ENCODE measurements around the gene CRIP2. TPM values are rescaled to one million over a fixed set of nuclear protein-coding genes. Genes with fewer than 3 reads are reported as not detected.

Gene CRIP2
- total and polyA plus RNA-seq, 2 of the 4 experiments (the other 2 are of a cell fraction): 18.1 to 123 TPM

GRCh38 chr14:105467249-105467941, 7.2 kb upstream of the CRIP2 start:
- H2BK15ac ChIP-seq (ENCODE audit: low read depth, low read length): no peak overlapping the region
- H3K79me1 ChIP-seq (ENCODE audit: low read depth in 1 of 2, low read length in 2 of 2): no peaks in the 10 kb centered on the region; a peak in 1 of 4 replicates
- in situ Hi-C loops (cut with MboI; ENCODE audit: low sequenced_read_pairs) (no loop called here), intact Hi-C loops (cut with micrococcal nuclease) (no loop called here), dilution Hi-C loops (cut with HindIII; ENCODE audit: low sequenced_read_pairs, unreplicated experiment) (no loop called here)
- 0 out of 2 replicates have a peak, but pooled peaks cover 3% of the 10 kb centered on the region for H3K9me1 ChIP-seq (ENCODE audit: insufficient read depth, low read length)
- no peak overlapping the region for H3K23ac ChIP-seq (ENCODE audit: low read depth, low read length)
- H2BK5ac ChIP-seq (ENCODE audit: low read depth, low read length, poor library complexity, severe bottlenecking): no peak overlapping the region
- H4K91ac ChIP-seq (ENCODE audit: insufficient read depth, low read depth, low read length): no peak overlapping the region
- peaks cover 56% of the 10 kb centered on the region for H3K36me3 ChIP-seq (ENCODE audit: control insufficient read depth, insufficient read depth, low read length)
- no peak for ATAC-seq (ENCODE audit: low read depth)
- H2AK5ac ChIP-seq (ENCODE audit: low read depth, low read length): no peak overlapping the region
- no peak overlapping the region for H4K5ac ChIP-seq (ENCODE audit: low read depth, low read length)
- H3K27ac ChIP-seq (ENCODE audit: insufficient read depth, low read length): no peak overlapping the region
- WGBS, 2 experiments (ENCODE audit: extremely low coverage in 2 of 2, insufficient read length in 1 of 2): 87% methylated on average over 9 of the region's 20 CpGs; no CpG with 5 or more reads in 1 of the 2 experiments
- no peak overlapping the region for H3K4ac ChIP-seq (ENCODE audit: low read depth, low read length)
- H4K8ac ChIP-seq (ENCODE audit: low read depth in 2 of 2, low read length in 2 of 2): no peak overlapping the region
- H3K9me3 ChIP-seq (ENCODE audit: control insufficient read depth, insufficient read depth, low read length): no peaks in the 10 kb centered on the region
- no peak overlapping the region for H2BK120ac ChIP-seq (ENCODE audit: low read depth, low read length)
- H3K4me3 ChIP-seq (ENCODE audit: insufficient read depth, low read depth, low read length): no peak overlapping the region
- no peak overlapping the region for H3K56ac ChIP-seq (ENCODE audit: extremely low read depth, insufficient read depth, low read length)
- no peak overlapping the region for H2BK20ac ChIP-seq (ENCODE audit: low read depth, low read length)
- no peak for TF ChIP-seq USF2 (IDR thresholded peaks at IDR 0.05; ENCODE audit: low read depth, low read length)
- no peak for TF ChIP-seq RFX5 (IDR thresholded peaks at IDR 0.05; ENCODE audit: low read depth, low read length)
- no peak for TF ChIP-seq RCOR1 (IDR thresholded peaks at IDR 0.05; ENCODE audit: insufficient replicate concordance, low read length)
- TF ChIP-seq CHD1 (IDR thresholded peaks at IDR 0.05; ENCODE audit: low read depth, low read length): no peak
- no peak for TF ChIP-seq CEBPB (IDR thresholded peaks at IDR 0.05; ENCODE audit: low read depth, low read length)
- no peak for TF ChIP-seq MXI1 (IDR thresholded peaks at IDR 0.05; ENCODE audit: borderline replicate concordance, low read depth, low read length)
- no peak for TF ChIP-seq BHLHE40 (IDR thresholded peaks at IDR 0.05; ENCODE audit: low read depth, low read length)
- no peak for TF ChIP-seq NFE2L2 (IDR thresholded peaks at IDR 0.05; ENCODE audit: low read depth, low read length)
- TF ChIP-seq, protein P1, sequence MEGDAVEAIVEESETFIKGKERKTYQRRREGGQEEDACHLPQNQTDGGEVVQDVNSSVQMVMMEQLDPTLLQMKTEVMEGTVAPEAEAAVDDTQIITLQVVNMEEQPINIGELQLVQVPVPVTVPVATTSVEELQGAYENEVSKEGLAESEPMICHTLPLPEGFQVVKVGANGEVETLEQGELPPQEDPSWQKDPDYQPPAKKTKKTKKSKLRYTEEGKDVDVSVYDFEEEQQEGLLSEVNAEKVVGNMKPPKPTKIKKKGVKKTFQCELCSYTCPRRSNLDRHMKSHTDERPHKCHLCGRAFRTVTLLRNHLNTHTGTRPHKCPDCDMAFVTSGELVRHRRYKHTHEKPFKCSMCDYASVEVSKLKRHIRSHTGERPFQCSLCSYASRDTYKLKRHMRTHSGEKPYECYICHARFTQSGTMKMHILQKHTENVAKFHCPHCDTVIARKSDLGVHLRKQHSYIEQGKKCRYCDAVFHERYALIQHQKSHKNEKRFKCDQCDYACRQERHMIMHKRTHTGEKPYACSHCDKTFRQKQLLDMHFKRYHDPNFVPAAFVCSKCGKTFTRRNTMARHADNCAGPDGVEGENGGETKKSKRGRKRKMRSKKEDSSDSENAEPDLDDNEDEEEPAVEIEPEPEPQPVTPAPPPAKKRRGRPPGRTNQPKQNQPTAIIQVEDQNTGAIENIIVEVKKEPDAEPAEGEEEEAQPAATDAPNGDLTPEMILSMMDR (conservative IDR thresholded peaks at IDR 0.05; ENCODE audit: low read depth, low read length): no peak
- TF ChIP-seq FOS (IDR thresholded peaks at IDR 0.05; ENCODE audit: low read depth, low read length): no peak
- TF ChIP-seq ELK1 (IDR thresholded peaks at IDR 0.05; ENCODE audit: borderline replicate concordance, low read depth, low read length): no peak
- no peak for TF ChIP-seq POLR2A (IDR thresholded peaks at IDR 0.05; ENCODE audit: low read depth, low read length)
- no peak for TF ChIP-seq MAFK (IDR thresholded peaks at IDR 0.05; ENCODE audit: low read depth, low read length)
- TF ChIP-seq SMC3 (IDR thresholded peaks at IDR 0.05; ENCODE audit: low read depth, low read length): no peak
- no peak for TF ChIP-seq MAZ (IDR thresholded peaks at IDR 0.05; ENCODE audit: borderline replicate concordance, low read depth, low read length)
- TF ChIP-seq RAD21 (IDR thresholded peaks at IDR 0.05; ENCODE audit: low read length): no peak
- CTCF ChIA-PET: no interaction called here
- no peak overlapping the region for H3K14ac ChIP-seq (replicated peaks; ENCODE audit: low read depth, low read length)
- H2AK9ac ChIP-seq (replicated peaks; ENCODE audit: low read depth, low read length, poor library complexity): no peak overlapping the region
- no peak overlapping the region for H2AFZ ChIP-seq (replicated peaks; ENCODE audit: low read length, poor library complexity)
- no peak overlapping the region for H3K9ac ChIP-seq (ENCODE audit: low read depth, low read length)
- POLR2A ChIA-PET (ENCODE audit: unreplicated experiment): no interaction called here
- BruUV-seq (replicated peaks): no TSS peak
- peaks cover 8% of the 10 kb centered on the region for H4K20me1 ChIP-seq (ENCODE audit: insufficient read depth, low read length)
- no peak overlapping the region for H3K18ac ChIP-seq (ENCODE audit: low read depth, low read length)
- H3K27me3 ChIP-seq (ENCODE audit: control insufficient read depth, insufficient read depth, low read length): no peaks in the 10 kb centered on the region
- no peak for DNase-seq
- H3K4me2 ChIP-seq (ENCODE audit: low read depth, low read length): no peak overlapping the region
- H3K4me1 ChIP-seq (ENCODE audit: control insufficient read depth, insufficient read depth, low read length): peaks cover 2% of the 10 kb centered on the region; the same call in 1 of the 2 replicates
